ENCODE data around the gene EFCAB8.

DNA sequence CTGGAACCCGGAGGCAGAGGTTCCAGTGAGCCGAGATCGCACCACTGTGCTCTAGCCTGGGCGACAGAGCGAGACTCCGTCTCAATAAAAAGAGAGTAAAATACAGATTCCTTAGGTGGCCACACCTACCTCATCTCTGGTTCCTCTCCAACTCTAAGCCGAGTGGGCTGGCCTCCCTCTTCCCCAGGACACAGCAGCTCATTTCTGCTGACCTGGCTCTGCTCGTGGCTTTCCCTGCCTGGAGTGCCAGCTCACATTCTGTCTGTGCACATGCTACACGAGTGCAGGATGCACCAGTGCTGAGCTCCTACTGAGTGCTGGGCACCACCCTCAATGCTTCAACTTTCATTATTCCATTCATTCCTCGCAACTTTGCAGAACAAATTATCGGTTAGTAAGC, 28.8 kb downstream of the EFCAB8 start:
- TF ChIP-seq EZH2 (IDR thresholded peaks at IDR 0.05; ENCODE audit: low read length, unreplicated experiment): no peak
- TF ChIP-seq, protein P1, sequence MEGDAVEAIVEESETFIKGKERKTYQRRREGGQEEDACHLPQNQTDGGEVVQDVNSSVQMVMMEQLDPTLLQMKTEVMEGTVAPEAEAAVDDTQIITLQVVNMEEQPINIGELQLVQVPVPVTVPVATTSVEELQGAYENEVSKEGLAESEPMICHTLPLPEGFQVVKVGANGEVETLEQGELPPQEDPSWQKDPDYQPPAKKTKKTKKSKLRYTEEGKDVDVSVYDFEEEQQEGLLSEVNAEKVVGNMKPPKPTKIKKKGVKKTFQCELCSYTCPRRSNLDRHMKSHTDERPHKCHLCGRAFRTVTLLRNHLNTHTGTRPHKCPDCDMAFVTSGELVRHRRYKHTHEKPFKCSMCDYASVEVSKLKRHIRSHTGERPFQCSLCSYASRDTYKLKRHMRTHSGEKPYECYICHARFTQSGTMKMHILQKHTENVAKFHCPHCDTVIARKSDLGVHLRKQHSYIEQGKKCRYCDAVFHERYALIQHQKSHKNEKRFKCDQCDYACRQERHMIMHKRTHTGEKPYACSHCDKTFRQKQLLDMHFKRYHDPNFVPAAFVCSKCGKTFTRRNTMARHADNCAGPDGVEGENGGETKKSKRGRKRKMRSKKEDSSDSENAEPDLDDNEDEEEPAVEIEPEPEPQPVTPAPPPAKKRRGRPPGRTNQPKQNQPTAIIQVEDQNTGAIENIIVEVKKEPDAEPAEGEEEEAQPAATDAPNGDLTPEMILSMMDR (conservative IDR thresholded peaks at IDR 0.05; ENCODE audit: low read depth, low read length): no peak
